ENCODE results near the gene BMERB1.
"Not testable (repeated sequence)": the region's sequence is repeated elsewhere in the genome, so short reads cannot be mapped to it uniquely, and the experiment has no call there.

Gene BMERB1

GRCh38 chr16:15564604-15565339, 130.4 kb downstream of the BMERB1 start:
- DNase-seq (ENCODE audit: low spot score) = no peak

GRCh38 chr16:15566095-15566494, 131.7 kb downstream of the BMERB1 start:
- no peak for DNase-seq (ENCODE audit: low spot score)

- no peak for DNase-seq (ENCODE audit: low spot score)
Observed at GRCh38 chr16:15567823-15568222, 133.4 kb downstream of the BMERB1 start.

GRCh38 chr16:15570666-15571065, 136.3 kb downstream of the BMERB1 start:
- DNase-seq (ENCODE audit: low spot score) = not testable (repeated sequence)

GRCh38 chr16:15571557-15571956, 137.2 kb downstream of the BMERB1 start:
- no peak for DNase-seq (ENCODE audit: low spot score)

GRCh38 chr16:15572329-15573001, 138.1 kb downstream of the BMERB1 start:
- DNase-seq (ENCODE audit: low spot score) = peak; percentile 26

GRCh38 chr16:15573274-15573895, 139.0 kb downstream of the BMERB1 start:
- no peak for DNase-seq (ENCODE audit: low spot score)

- DNase-seq (ENCODE audit: low spot score) = not testable (repeated sequence)
Observed at GRCh38 chr16:15573896-15574613, 139.7 kb downstream of the BMERB1 start.

GRCh38 chr16:15574614-15574948, 140.2 kb downstream of the BMERB1 start:
- no peak for DNase-seq (ENCODE audit: low spot score)

GRCh38 chr16:15575293-15576049, 141.1 kb downstream of the BMERB1 start:
- DNase-seq (ENCODE audit: low spot score) = peak; percentile 62

GRCh38 chr16:15576960-15577958, 142.9 kb downstream of the BMERB1 start:
- peak; percentile 94 for DNase-seq (ENCODE audit: low spot score)

- DNase-seq (ENCODE audit: low spot score) = no peak
Observed at GRCh38 chr16:15578824-15579223, 144.4 kb downstream of the BMERB1 start.

- DNase-seq (ENCODE audit: low spot score) = no peak
Observed at GRCh38 chr16:15581127-15581815, 146.9 kb downstream of the BMERB1 start.

- DNase-seq (ENCODE audit: low spot score) = no peak
Observed at GRCh38 chr16:15583526-15583925, 149.1 kb downstream of the BMERB1 start.

- DNase-seq (ENCODE audit: low spot score) = no peak
Observed at GRCh38 chr16:15585956-15586355, 151.6 kb downstream of the BMERB1 start.

- DNase-seq (ENCODE audit: low spot score) = no peak
Observed at GRCh38 chr16:15586716-15587115, 152.3 kb downstream of the BMERB1 start.

GRCh38 chr16:15587152-15587825, 152.9 kb downstream of the BMERB1 start:
- DNase-seq (ENCODE audit: low spot score) = no peak

- DNase-seq (ENCODE audit: low spot score) = peak; percentile 38
Observed at GRCh38 chr16:15592324-15592723, 157.9 kb downstream of the BMERB1 start.

- no peak for DNase-seq (ENCODE audit: low spot score)
Observed at GRCh38 chr16:15593235-15593634, 158.8 kb downstream of the BMERB1 start.
